ENCODE data around the gene IL23A.

IL23A gene

DNA sequence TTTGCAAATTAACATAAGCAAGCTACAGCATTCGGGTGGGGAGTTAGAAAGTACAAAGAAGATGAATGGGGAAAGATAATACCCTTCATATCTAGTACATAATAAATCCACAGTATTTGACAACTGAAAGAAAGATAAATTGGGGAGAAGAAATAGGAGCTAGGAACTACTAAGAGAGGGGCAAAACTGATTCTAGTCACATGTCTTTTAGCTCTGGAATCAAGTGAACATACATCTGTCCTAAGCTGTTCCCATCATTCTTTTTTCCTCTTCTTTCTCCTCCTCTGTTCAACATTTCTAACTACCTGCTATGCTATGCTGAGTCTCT lies 39.3 kb downstream of the IL23A start:
- TF ChIP-seq, protein P1, sequence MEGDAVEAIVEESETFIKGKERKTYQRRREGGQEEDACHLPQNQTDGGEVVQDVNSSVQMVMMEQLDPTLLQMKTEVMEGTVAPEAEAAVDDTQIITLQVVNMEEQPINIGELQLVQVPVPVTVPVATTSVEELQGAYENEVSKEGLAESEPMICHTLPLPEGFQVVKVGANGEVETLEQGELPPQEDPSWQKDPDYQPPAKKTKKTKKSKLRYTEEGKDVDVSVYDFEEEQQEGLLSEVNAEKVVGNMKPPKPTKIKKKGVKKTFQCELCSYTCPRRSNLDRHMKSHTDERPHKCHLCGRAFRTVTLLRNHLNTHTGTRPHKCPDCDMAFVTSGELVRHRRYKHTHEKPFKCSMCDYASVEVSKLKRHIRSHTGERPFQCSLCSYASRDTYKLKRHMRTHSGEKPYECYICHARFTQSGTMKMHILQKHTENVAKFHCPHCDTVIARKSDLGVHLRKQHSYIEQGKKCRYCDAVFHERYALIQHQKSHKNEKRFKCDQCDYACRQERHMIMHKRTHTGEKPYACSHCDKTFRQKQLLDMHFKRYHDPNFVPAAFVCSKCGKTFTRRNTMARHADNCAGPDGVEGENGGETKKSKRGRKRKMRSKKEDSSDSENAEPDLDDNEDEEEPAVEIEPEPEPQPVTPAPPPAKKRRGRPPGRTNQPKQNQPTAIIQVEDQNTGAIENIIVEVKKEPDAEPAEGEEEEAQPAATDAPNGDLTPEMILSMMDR (conservative IDR thresholded peaks at IDR 0.05; ENCODE audit: low read length): no peak
- no peak for DNase-seq (ENCODE audit: low read depth)
- H3K4me3 ChIP-seq (ENCODE audit: low read length): no peak overlapping the region

- TF ChIP-seq, protein P1 (conservative IDR thresholded peaks at IDR 0.05; ENCODE audit: low read length): no peak
- no peak for DNase-seq (ENCODE audit: low read depth)
- no peak overlapping the region for H3K4me3 ChIP-seq (ENCODE audit: low read length)
These were observed 43.9 kb downstream of the IL23A start for GRCh38 chr12:56382611-56383010.

DNA sequence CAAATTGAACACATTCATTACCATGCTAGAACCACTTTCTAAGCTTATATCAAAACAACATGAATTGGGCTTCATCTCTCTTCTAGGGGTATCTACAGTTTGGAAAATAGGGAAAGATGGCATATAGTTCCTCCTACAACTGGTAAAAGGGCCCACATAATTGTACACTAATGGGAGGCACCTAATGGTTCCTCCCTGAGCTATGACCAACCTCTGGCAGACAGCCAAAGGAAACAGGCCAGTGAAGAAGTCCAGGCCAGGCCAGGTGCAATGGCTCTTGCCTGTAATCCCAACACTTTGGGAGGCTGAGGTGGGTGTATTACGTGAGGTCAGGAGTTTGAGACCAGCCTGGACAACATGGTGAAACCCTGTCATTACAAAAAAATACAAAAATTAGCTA lies 47.2 kb downstream of the IL23A start:
- no peak for DNase-seq (ENCODE audit: low read depth)
- TF ChIP-seq, protein P1 (conservative IDR thresholded peaks at IDR 0.05; ENCODE audit: low read length): no peak
- no peak overlapping the region for H3K4me3 ChIP-seq (ENCODE audit: low read length)

- no peak overlapping the region for H3K4me3 ChIP-seq (ENCODE audit: low read length)
- TF ChIP-seq, protein P1 (conservative IDR thresholded peaks at IDR 0.05; ENCODE audit: low read length): no peak
- DNase-seq (ENCODE audit: low read depth): peak; percentile 48
These were observed 48.6 kb downstream of the IL23A start for GRCh38 chr12:56387152-56387736.

- DNase-seq (ENCODE audit: low read depth): no peak
- TF ChIP-seq, protein P1 (conservative IDR thresholded peaks at IDR 0.05; ENCODE audit: low read length): no peak
- no peak overlapping the region for H3K4me3 ChIP-seq (ENCODE audit: low read length)
These were observed 50.7 kb downstream of the IL23A start for GRCh38 chr12:56389412-56389811.
